CD4-positive, alpha-beta T cell (primary cell): ENCODE results near the gene CAPN10. TPM values are rescaled to one million over a fixed set of nuclear protein-coding genes. Genes with fewer than 3 reads are reported as not detected.

Experiments used
- ATAC-seq: fragments of 200-7000 bp; cut with Tn5 transposase; one replicate; pipeline ENCODE4 v1.10.0; 2022; ENCODE audit warnings: mild to moderate bottlenecking; ENCODE audit not compliant: poor library complexity
- CTCF ChIA-PET: fragments of 350-600 bp; sonication (Branson Sonifier 250); formaldehyde crosslinking; loops from one replicate; lab custom pipeline; 2021; ENCODE audit warnings: antibody characterized with exemption, inconsistent platforms; lab: Charles Lee
- POLR2A ChIA-PET: fragments of 350-600 bp; sonication (Branson Sonifier 250); formaldehyde crosslinking; loops from one replicate; lab custom pipeline; 2021; ENCODE audit warnings: antibody characterized with exemption, inconsistent platforms; lab: Charles Lee
- DNase-seq, 14 experiments: peaks; one replicate each; pipeline ENCODE4 v3.0.0-alpha.2; 2013 to 2020; ENCODE audit warnings: mixed read lengths in 2 of 14
- H3K27ac ChIP-seq, 2 donors: one replicate each; pipeline versions ENCODE4 v1.5.1 to v1.7.0; 2013; ENCODE audit warnings: low read length in 2 of 2, low read depth in 1 of 2, mild to moderate bottlenecking in 1 of 2
- H3K27me3 ChIP-seq, 2 experiments: 1 replicate in 1 of 2; 2 replicates in 1 of 2; pipeline versions ENCODE4 v1.6.1 to v1.7.0; 2013; ENCODE audit warnings: low read length in 2 of 2, control low read depth in 1 of 2, mild to moderate bottlenecking in 1 of 2, moderate library complexity in 1 of 2; ENCODE audit not compliant: insufficient read depth in 2 of 2, control insufficient read depth in 1 of 2
- H3K36me3 ChIP-seq: one replicate; pipeline ENCODE4 v1.6.1; 2013; ENCODE audit warnings: low read length, control low read depth; ENCODE audit not compliant: insufficient read depth
- H3K4me1 ChIP-seq: one replicate; pipeline ENCODE4 v1.6.1; 2013; ENCODE audit warnings: low read length, control low read depth; ENCODE audit not compliant: insufficient read depth
- H3K4me3 ChIP-seq: one replicate; pipeline ENCODE4 v1.5.1; 2013; ENCODE audit warnings: mild to moderate bottlenecking, low read length, moderate library complexity
- H3K9me3 ChIP-seq, 2 experiments: 1 replicate in 1 of 2; 2 replicates in 1 of 2; pipeline versions ENCODE4 v1.6.1 to v1.7.0; 2013; ENCODE audit warnings: low read length in 2 of 2, mild to moderate bottlenecking in 2 of 2, control low read depth in 1 of 2, moderate library complexity in 1 of 2; ENCODE audit not compliant: control insufficient read depth in 1 of 2, insufficient read depth in 1 of 2
- H3K27ac Mint-ChIP-seq: one replicate; pipeline ENCODE4 v1.8.0; 2020; ENCODE audit warnings: mixed read lengths
- H3K27me3 Mint-ChIP-seq: one replicate; pipeline ENCODE4 v1.8.0; 2021; ENCODE audit warnings: mixed read lengths
- H3K36me3 Mint-ChIP-seq: one replicate; pipeline ENCODE4 v1.8.0; 2021; ENCODE audit warnings: low read depth, mixed read lengths
- H3K4me1 Mint-ChIP-seq: one replicate; pipeline ENCODE4 v1.8.0; 2021; ENCODE audit warnings: low read depth, mixed read lengths
- H3K4me3 Mint-ChIP-seq: one replicate; pipeline ENCODE4 v1.8.0; 2020; ENCODE audit warnings: mild to moderate bottlenecking, mixed read lengths
- H3K9me3 Mint-ChIP-seq: one replicate; pipeline ENCODE4 v1.8.0; 2020; ENCODE audit warnings: mixed read lengths
- CTCF ChIP-seq: fragments of 200-600 bp; IDR thresholded peaks from one replicate; pipeline ENCODE4 v1.8.0; 2022; ENCODE audit warnings: antibody characterized with exemption, mild to moderate bottlenecking
- intact Hi-C, 2 experiments: fragments of 100-400 bp; cut with DNase I in 1 of 2; cut with micrococcal nuclease in 1 of 2; formaldehyde crosslinking; loops; one replicate each; pipeline versions ENCODE4 v1.15.1 to v1.9.0; 2023 to 2025; cut with DNase I, micrococcal nuclease
- total RNA-seq, 174 experiments: library from RNA in 2 of 174; stranded (reverse) in 2 of 174; gene quantifications; one replicate each; pipeline ENCODE4 v1.2.3 and lab custom pipeline; 2021 to 2026

CAPN10 gene
- total RNA-seq, 2 experiments from 2014 or later, result 40.6 to 42.1 TPM

GRCh38 chr2:240602266-240603050 is 15.9 kb downstream of the CAPN10 start:
- Mint-ChIP-seq H3K9me3 (no peaks in the 10 kb centered on the region), H3K27ac (no peak overlapping the region), H3K4me3 (no peak overlapping the region), H3K4me1 (no peaks in the 10 kb centered on the region), H3K27me3 (no peaks in the 10 kb centered on the region), H3K36me3 (peaks cover 15% of the 10 kb centered on the region)
- CTCF ChIA-PET, result no interaction called here
- peak in 2 of 14 experiments; percentile 2 to 25 for DNase-seq
- H3K4me3 ChIP-seq, result no peak overlapping the region
- H3K36me3 ChIP-seq, result peaks cover 20% of the 10 kb centered on the region
- no peaks in the 10 kb centered on the region for H3K9me3 ChIP-seq
- intact Hi-C loops, result no loop called here
- no peak for TF ChIP-seq CTCF
- no peak overlapping the region for H3K27ac ChIP-seq
- ATAC-seq, result no peak
- no peaks in the 10 kb centered on the region for H3K27me3 ChIP-seq
- H3K4me1 ChIP-seq, result no peaks in the 10 kb centered on the region
- POLR2A ChIA-PET, result no interaction called here

- H3K27ac Mint-ChIP-seq, result no peak overlapping the region
These were observed 16.7 kb downstream of the CAPN10 start for GRCh38 chr2:240603081-240603835.

GRCh38 chr2:240603846-240604245 is 17.3 kb downstream of the CAPN10 start:
- no peaks in the 10 kb centered on the region for H3K9me3 Mint-ChIP-seq
- CTCF ChIA-PET, result no interaction called here

More at GRCh38 chr2:240603081-240603835, 16.7 kb downstream of the CAPN10 start:
- intact Hi-C loops, result no loop called here
- no peaks in the 10 kb centered on the region for H3K27me3 Mint-ChIP-seq
- H3K9me3 Mint-ChIP-seq, result no peaks in the 10 kb centered on the region
- no peak overlapping the region for H3K4me3 Mint-ChIP-seq
- POLR2A ChIA-PET, result no interaction called here
- peaks cover 15% of the 10 kb centered on the region for H3K36me3 Mint-ChIP-seq
- no peaks in the 10 kb centered on the region for H3K27me3 ChIP-seq
- H3K4me1 Mint-ChIP-seq, result no peaks in the 10 kb centered on the region
- no peak overlapping the region for H3K4me3 ChIP-seq
- H3K4me1 ChIP-seq, result no peaks in the 10 kb centered on the region
- peaks cover 12% of the 10 kb centered on the region for H3K36me3 ChIP-seq
- DNase-seq (peak in 2 of 14 experiments; percentile 3 to 26), ATAC-seq (no peak)
- no peak for TF ChIP-seq CTCF
- CTCF ChIA-PET, result no interaction called here
- no peaks in the 10 kb centered on the region for H3K9me3 ChIP-seq
- no peak overlapping the region for H3K27ac ChIP-seq

More at GRCh38 chr2:240603846-240604245, 17.3 kb downstream of the CAPN10 start:
- H3K27ac Mint-ChIP-seq, result no peak overlapping the region
- intact Hi-C loops, result no loop called here
- Histone ChIP-seq H3K9me3 (no peaks in the 10 kb centered on the region), H3K27ac (no peak overlapping the region), H3K4me1 (no peaks in the 10 kb centered on the region), H3K27me3 (no peaks in the 10 kb centered on the region), H3K36me3 (peaks cover 7% of the 10 kb centered on the region), H3K4me3 (no peak overlapping the region)
- no peak overlapping the region for H3K4me3 Mint-ChIP-seq
- DNase-seq (peak in 2 of 14 experiments; percentile 4 to 29), ATAC-seq (no peak)
- no peaks in the 10 kb centered on the region for H3K4me1 Mint-ChIP-seq
- H3K36me3 Mint-ChIP-seq, result peaks cover 14% of the 10 kb centered on the region
- POLR2A ChIA-PET, result no interaction called here
- no peaks in the 10 kb centered on the region for H3K27me3 Mint-ChIP-seq
- no peak for TF ChIP-seq CTCF
